H54 (cell line): ENCODE measurements around the gene EXOG.
"Not testable (repeated sequence)": the region's sequence is repeated elsewhere in the genome, so short reads cannot be mapped to it uniquely, and the experiment has no call there.

ENCODE experiments used
- DNase-seq: peaks from one replicate; pipeline ENCODE4 v3.0.0; 2011; ENCODE audit warnings: low spot score, mixed read lengths; ENCODE audit not compliant: insufficient read length
- FAIRE-seq: peaks from 3 replicates; lab custom pipeline; 2011; peaks lifted over from hg19 to GRCh38; lab: Jason Lieb, UNC
- POLR2A ChIP-seq: IDR thresholded peaks from 2 replicates; pipeline ENCODE4 v1.6.1; 2011; ENCODE audit warnings: low read depth, mild to moderate bottlenecking, low read length

The EXOG gene

DNA sequence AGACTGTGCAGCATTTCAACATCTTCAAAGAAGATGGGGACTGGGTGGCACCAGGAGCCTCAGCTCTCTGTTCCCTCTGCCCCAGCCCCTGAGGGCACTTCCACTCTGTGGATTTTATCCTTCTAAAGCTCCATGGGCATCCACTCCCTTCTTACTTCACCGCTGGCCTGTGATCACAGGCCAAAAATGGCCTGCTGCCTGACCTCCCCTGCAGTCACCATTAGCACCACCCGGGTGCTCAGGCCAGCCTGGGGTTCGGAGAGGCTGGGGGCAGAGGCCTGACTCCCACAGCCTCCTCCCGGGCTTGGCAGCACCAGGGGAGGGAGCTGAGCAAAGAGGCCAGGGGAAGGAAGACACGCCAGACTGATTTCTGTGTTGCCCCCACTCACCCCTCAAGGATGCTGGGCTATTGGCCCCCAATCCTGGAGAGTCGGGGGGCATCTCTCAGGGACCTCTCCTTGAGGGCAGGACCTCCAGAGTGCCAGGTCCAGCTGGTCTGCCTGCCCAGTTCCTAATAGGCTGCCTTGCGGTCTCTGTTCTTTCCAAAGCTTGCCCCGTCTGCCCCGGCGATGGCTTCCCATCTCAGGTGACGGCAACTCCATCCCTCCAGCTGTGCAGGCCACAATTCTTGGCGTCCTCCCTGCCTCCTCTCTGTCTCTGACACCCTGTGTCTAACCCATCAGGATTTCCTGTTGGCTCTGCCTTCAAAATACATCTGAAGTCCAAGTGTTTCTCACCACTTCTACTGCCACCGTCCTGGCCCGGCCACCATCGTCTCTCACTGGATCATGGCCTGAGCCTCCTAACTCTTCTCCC lies 67.1 kb downstream of the EXOG start:
- FAIRE-seq: no peak

DNA sequence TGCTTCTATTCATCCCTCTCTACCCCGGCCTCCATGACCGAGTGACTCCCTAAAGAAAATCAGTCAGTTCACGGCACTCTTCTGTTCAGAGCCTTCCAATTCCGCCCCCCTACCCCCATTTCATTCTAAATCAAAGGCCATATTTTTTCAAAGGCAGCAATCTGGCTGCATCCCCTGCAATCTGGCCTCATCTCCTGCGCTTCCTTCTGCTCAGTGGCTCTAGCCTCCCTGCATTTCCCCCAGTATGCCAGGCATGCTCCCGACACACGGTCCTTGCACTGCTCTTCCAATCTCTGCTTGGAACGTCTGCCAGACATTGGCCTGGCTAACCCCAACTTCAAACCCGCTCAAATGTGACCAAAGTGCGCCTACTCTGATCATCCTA lies 67.7 kb downstream of the EXOG start:
- no peak for TF ChIP-seq POLR2A
- DNase-seq (no peak), FAIRE-seq (no peak)

More for the DNA sequence above, 67.1 kb downstream of the EXOG start:
- no peak for DNase-seq
- TF ChIP-seq POLR2A: no peak

DNA sequence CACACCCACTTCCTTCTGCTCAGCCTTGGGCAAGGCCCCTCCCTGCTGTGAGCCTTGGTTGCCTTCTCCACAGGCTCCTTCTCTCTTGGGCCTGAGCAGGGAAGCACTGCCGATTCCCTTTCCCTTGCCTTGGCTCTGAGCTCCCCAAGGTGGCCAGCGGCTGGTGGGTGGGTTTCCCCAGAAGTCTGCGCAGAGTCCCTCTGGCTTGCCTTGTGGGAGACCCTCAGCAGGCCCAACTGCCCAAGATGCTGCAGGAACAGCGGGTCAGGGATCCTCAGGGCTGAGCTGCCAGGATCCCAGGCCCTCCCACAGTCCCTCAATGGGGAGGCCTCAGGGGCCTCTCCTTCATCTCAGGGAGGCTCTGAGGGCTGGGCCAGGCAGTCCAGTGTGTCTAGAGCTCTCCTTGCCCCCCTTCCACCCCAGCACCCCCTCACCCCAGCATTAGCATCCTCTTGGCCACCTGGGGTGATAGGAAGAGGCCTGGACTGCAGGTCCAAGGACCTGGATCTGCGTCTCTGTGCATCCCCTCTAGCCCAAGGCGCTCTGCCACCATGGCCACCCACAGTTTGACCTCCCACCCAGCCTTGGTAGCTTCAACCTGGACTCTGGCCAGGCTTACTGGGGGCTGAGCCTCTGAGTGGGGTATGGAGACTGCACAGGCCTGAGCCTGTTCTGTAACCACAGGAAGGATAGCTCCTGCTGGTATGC lies 68.6 kb downstream of the EXOG start:
- TF ChIP-seq POLR2A: no peak
- FAIRE-seq (no peak), DNase-seq (no peak)

DNA sequence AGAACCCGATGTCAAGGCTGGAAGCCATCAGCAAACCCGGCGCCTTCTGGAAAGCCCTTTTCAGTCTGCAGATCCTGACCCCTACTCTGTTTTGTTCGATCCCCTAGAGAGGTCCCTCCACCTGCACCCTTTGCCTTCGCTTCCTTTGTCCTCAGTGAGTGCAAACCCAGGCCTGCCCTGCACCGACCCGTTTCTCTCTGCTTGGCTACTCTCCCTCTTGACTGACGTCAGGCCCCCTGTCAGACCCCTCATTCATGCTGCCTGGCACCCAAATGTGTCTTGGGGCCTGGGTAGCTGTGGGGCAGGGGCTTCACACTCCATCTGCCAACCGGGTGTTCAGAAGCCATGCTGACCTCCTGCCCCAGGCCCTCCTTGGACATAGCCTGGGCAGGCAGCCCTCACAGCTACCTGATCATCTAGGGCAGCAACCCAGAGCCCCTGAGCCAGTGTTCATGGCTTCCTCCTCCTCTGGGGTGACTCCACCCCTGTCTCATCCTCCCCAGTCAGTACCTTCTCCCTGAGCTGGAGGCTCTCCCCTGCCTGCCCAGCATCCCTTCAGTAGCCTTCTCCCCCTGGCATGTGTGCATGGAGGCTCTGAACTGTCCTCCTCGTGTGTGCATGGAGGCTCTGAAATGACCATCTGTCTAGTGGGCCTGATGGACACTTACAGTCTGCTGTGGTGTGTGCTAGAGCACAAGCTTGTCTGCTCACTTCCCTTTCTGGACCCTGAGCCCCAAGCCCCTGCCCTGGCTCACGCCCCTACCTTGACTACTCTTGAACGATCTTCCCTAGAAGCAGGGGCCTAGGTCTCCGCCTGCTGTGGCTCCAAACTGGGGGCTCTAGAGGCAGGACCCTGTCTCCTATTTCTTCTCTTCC lies 69.4 kb downstream of the EXOG start:
- TF ChIP-seq POLR2A: no peak
- no peak for FAIRE-seq

DNA sequence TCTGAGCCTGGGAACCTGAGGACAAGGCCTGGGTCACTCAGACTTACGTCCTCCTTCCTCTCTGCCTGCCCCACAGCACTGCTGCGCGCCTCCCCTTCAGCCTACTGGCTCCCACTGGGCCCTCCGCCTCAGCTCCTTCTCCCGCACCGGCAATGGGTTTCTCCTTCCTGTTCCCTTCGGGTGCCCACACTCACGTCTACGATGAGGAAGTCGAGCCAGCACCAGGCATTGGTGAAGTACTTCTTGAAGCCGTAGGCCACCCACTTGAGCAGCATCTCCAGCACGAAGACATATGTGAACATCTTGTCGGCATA lies 70.0 kb downstream of the EXOG start:
- FAIRE-seq (no peak), DNase-seq (no peak)
- TF ChIP-seq POLR2A: no peak

More for the DNA sequence above, 69.4 kb downstream of the EXOG start:
- DNase-seq: no peak

DNA sequence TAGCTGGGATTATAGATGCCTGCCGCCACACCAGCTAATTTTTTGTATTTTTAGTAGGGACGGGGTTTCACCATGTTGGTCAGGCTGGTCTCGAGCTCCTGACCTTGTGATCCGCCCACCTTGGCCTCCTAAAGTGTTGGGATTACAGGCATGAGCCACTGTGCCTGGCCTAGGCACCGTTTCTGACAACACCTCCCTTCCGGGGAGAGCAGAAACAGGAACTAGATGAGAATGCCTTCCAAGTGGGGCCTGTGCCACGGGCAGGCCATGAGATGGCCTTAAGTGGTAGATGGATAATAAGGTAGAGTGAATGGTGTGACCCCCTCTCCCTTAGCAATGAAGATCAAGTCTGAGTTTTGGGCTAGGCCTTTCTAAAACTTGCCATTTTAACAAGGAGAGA lies 70.7 kb downstream of the EXOG start:
- FAIRE-seq: not testable (repeated sequence)

DNA sequence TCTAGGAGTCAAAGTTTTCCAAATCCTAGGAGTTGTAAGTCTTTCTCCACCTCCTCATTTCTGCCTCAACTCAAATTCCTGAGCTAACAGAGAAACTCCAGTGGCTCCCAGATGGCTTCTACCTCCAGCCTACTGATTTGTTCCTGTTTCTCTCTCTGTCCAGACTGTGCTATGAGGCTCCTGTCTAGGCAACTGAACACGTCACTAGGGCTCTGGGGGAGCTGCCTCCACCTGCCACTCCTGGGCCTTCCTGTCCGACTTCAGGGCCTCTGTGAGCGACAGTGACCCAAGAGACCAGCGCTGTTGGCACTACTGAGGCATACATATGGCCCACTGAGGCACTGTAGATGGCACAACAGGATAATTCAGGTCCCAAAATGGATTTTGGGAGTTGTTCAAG lies 71.4 kb downstream of the EXOG start:
- no peak for DNase-seq
- no peak for TF ChIP-seq POLR2A
- no peak for FAIRE-seq

More for the DNA sequence above, 70.7 kb downstream of the EXOG start:
- not testable (repeated sequence) for DNase-seq

DNA sequence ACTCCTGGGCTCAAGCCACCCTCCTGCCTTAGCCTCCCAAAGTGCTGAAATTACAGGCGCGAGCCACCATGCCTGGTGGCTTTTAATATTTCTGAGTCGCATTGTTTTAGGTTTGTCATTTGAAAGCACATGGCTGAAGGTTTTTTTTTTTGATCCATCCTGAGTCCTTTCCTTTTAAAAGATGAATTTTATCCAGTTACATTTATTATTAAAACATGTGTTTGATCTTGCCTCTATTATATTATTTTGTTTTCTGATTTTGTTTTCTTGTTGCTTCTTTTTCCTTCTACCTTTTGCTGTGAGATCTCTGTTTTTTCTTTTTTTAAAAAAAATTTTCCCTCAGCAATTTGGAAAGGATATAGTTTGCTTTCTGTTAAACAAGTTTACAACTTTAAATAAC lies 77.0 kb downstream of the EXOG start:
- DNase-seq (no peak), FAIRE-seq (no peak)
- no peak for TF ChIP-seq POLR2A

DNA sequence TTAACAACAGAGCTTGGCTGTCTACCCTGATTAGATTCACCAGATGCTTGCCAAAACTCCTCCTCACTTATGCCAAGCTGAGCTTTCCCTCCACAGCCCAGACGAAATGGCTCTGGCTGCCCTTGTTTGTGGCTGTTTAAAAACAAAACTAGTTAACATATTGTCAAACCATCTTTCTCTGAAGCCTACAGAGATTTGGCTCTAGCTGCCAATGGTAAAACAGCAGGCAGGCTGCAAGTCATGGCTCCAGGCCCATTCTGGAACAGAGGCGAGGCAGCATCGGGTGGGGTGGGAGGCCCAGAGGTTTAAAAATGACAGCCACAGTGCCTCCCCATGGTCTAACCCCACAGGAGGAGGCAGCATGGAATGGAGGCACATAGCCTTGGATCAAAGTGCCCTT lies 77.4 kb downstream of the EXOG start:
- DNase-seq (no peak), FAIRE-seq (no peak)
- TF ChIP-seq POLR2A: no peak

DNA sequence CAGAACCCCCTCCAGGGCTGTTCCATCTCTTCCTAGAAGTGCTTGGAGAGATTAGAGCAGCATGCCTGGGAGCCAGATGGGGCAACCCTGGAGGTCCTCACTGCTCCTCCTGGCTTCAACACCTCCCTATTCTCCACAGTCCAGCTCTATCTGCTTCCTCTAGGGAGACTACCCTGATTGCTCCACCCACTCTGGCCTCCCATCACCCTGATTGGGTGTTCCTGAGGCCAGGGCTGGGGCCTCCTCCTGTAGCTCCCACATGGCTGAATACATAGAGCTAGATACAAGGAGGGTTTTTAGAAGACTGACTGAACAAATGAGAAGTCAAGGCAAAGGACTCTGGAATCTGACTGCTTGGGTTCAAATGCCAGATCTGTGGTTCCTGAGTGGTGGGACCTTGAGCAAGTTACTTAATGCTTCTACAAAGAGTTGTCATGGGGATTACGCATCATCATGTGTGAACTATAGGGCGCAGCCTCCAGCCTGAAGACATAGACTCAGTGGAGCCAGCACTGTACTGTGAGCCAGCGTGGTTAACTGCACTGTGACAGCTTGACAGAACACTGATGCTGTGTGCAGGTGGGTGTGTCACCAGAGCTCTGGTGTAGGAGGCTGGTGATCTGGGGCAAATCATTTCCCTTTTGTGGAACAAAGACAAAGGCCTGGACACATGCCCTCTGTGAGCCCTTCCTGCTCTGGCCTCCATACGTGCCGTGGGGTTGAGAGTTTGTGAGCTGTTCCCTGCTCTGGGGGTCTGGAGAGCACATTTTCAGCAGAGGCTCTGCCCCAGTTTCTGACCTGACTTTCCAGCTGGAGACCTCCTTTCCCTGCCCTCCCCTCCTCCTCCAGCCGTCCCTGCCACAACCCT lies 78.5 kb downstream of the EXOG start:
- FAIRE-seq (no peak), DNase-seq (peak; percentile 21)
- TF ChIP-seq POLR2A: no peak

DNA sequence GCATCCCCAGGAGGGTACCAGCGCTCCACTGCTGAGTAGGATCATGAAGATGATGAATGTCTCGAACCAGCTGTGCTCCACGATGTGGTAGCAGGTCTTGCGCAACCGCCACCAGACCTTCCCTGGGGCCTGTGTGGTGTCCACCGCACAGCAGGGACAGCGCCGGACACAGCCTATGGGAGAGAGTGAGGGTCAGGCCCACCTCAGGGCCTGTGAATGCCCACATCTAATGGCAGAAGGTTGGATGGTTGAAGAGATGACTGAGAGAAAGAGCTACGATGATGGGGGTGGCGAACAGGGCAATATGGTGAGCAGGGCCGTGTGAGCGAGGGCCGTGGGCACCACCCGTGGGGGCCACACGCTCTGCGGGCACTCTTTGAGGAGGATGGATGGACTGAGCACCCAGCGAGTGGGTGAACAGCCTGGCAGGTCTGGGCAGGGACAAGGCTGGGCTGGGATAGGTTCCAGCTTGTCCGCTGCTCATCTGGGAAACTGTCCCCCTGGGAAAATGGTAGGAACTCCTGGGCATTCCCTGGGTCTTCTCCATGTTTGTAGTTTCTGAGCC lies 79.2 kb downstream of the EXOG start:
- DNase-seq (no peak), FAIRE-seq (no peak)
- no peak for TF ChIP-seq POLR2A
